ENCODE measurements around the gene RNF224. TPM values are rescaled to one million over a fixed set of nuclear protein-coding genes. Genes with fewer than 3 reads are reported as not detected.

Gene RNF224
- 2.7 TPM for total RNA-seq

DNA sequence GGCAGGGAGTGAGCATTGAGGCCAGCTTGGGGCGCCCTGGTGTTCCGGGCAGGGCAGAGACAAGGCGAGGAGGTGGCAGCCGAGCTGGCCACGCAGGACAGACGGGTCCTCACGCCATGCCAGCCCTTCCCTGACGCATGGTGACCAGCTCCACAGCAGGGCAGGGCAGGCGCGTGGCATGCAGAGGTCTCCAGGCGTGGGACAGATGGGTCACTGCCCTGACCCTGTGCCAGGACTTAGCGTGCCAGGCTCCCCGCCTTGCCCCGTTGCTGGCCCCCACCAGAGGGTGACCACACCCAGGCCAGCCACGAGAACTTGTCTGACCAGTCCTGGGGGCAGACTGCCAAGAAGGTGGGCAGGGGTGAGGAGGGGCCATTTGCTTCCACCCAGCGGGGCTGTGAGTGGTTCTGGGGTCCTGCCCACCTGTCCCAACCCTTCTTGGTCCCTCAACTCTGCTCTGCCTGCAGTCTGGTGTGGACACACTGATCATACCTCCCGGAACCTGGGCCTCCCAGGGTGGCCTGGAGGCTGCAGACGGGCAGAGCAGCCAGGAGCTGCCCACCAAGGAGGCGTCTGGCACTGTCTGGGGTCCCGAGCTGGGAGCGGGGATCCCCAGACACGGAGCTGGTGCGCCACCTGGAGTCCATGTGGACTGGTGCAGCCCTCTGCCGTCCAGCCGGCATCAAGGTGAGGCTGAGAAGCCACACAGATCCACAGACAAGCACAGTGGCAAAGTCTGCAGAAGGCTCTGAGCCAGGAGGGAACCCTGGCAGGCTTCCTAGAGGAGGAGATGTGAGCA lies at the start of gene RNF224:
TSS of gene RNF224 (plus strand) at position 449 of the 799 bp plus-strand sequence. CDS start 834 bp downstream, outside the sequence.
- peak; percentile 37 for ATAC-seq

DNA sequence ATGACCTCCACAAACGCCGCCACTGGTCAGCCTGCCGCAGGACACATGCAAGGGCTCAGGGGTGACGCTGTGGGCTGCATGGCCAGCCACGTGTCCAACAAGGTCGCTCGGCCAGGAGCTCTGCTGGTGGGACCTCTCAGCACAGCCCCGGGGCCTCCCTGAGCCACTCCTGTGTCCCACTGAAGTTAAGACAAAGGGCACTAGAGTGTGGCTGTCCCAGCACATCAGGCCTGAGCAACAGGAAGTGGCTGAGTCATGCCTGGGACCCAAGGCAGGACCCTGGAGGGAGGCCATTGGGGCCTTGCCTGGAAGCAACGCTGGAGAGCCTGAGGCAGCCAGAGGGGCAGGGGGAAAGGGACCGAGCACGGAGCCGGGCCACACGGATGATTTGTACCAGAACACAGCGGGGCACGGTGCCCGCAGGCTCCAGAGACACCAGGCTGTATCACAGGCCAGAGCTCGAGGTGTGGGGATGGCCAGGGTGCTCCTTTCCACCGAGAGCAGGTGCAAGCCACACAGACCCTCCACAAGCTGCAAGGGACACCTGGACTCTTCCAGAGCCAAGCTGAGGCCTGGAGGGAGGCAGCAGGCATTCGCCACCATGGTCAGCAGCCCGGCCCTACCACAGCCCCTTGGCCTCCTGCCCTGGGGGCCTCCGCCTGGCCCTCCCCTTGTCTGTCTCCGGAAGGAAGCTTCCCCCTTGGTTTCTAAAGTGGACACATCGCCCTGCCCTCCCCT lies 48.9 kb upstream of the RNF224 start:
- no peak for ATAC-seq

DNA sequence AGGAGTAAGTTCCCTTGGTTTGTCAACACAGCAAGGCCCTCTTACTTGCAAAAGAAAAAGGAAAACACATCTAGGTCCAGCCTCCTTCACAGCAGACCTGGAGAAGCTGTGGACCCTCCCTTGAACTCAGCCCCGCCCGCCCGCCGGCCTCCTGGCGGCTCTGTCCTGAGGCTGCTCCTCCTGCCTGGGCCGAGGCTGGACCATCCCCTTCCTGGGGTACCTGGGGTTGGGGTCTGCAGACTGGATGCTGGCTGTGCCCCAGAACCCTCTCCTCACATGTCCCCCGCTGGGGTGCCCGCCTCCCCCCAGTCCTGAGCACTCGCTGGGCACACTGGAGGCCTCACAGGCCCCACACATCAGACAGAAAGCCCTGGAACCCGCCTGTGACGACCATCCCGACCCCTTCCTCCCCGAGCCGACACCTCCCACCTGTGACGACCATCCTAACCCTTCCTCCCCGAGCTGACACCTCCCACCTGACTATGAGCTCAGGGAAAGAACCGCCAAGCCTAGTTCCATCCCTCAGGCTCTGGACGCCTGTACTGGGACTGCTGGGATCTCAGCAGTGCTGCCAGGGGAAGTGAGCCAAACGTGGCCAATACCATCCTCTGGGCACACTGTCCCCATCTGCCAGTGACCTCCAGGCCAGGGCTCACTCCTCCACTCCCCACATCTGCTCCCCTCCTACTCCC lies 48.2 kb upstream of the RNF224 start:
- ATAC-seq: no peak

DNA sequence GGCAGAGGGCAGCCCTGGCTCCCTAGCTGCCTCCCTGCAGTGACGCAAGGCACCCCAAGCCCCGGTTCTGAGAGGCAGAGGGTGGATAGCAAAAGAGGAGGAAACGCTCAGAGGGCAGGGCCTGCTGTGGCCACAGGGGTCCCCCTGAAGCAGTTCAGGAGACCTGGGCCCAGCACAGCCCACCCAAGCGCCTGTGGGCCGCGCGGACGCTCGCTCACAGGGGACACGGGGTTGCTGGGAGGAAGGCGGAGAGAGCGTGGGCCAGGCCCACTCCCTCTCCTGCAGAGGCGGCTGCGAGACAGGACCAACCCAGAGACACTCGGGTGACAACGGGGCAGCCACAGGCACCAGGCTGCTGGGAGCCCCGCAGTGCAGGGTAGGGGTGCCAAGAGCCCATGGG lies 47.5 kb upstream of the RNF224 start:
- ATAC-seq: no peak

- no peak for ATAC-seq
Measured at GRCh38 chr9:137180491-137180890, 46.8 kb upstream of the RNF224 start.

- no peak for ATAC-seq
Measured at GRCh38 chr9:137181680-137182079, 45.6 kb upstream of the RNF224 start.

DNA sequence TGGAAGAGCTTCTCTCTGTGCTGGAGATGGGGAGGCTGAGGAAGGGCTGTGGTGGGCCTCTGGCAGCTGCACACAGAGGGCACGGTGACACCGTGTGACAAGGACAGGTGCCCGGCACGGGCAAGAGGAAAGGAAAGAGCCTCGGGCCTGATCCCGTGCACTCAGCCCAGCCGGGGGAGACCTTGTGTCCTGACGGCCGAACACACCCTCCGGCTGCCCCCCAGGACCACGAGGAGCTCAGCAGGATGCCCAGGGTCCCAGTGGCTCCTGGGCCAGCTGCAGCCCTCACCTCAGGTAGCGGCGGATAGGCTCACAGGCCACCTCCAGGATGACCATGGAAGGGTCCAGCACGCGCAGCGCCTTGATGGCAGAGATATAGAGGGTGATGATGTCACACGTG lies 44.5 kb upstream of the RNF224 start:
- ATAC-seq: no peak

DNA sequence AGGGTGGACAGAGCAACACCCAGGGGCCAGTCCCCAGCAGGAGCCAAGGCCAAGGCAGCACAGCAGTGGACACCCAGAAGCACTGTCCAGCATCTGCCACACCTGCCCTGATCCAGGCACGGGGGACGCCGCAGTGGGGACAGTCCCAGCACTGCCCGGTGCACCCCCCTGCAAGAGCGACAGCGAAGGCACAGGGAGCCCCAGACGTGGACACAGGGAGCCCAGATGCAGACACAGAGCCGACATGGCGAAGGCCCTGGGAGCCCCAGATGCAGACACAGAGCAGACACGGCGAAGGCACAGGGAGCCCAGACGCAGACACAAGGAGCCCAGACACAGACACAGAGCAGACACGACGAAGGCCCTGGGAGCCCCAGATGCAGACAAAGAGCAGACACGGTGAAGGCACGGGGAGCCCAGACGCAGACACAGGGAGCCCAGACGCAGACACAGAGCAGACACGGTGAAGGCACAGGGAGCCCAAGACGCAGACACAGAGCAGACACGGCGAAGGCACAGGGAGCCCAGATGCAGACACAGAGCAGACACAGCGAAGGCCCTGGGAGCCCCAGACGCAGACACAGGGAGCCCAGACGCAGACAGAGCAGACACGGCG lies 43.2 kb upstream of the RNF224 start:
- ATAC-seq: no peak

DNA sequence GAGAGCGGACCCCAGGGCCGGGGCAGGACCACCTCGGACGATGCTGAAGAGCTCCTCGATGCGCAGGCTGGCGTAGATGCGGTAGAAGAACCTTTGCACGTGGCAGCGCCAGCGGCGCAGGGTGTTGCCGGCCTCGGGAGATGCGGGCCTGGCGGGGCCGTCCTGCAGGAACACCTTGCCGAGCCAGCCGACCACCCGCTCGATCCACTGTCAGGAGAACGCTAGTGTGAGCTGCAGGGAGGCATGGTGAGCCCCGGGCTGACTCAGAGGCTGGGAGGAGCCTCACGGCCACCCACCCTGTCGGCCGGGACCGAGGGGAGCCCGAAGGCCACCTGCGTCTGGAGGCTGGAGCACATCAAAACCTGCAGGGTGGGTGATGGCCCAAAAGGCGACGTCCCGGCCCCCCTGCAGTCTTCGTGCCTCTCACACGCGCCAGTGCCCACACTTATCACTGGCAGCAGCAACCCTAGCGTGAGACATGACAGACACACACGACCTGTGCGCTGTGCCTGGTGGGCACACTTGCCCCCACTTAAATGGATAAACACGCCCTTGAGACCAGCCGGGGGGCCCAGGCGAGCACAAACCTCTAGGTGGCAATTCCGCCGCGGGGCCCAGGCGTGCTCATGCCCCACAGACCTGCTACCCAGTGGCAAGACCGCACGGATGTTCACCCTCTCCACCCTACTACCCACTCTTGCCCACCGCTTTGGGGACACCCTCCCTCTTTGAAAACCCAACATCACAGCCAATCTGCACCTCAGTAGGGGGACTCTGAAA lies 42.2 kb upstream of the RNF224 start:
- no peak for ATAC-seq

- ATAC-seq: no peak
Measured at GRCh38 chr9:137185921-137186320, 41.4 kb upstream of the RNF224 start.

DNA sequence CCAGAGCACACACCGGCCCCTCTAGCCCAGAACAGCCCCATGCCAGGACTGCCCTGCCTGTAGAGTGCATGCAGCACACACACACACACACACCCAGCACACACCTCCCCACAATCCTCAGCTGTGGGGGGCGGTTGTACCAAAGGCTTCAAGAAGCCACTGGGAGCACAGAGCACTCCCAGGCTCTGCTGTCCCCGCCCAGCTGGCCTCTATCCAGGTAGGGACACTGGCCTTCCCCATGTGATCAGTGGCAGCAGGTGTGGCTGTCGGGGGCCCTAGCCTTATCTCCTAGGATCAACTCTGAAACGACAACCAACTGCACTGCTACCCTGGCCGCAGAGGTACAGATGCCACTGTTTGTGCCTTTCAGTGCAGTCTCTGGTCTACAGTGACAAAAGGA lies 40.9 kb upstream of the RNF224 start:
- no peak for ATAC-seq

DNA sequence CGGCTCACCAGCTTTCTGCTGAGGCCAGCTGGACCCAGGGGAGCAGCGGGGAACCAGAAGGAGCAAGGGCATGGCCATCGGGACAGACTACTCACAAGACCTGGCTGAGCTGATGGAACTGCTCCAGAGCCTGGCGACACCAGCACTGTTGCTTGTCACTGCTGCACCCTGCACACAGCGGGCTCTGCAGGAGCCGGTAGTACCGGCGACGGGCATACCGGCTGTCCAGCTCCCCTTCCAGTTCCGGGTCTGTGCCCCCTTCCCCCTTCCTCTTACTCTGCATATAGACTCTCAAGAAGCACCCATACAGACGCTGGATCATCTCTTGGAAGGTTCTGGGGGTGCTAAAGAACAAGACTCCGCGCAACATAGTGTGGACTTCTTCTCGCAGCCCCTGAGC lies 39.9 kb upstream of the RNF224 start:
- ATAC-seq: no peak

GRCh38 chr9:137188086-137188489 lies 39.2 kb upstream of the RNF224 start:
- no peak for ATAC-seq

GRCh38 chr9:137188490-137189296 lies 38.6 kb upstream of the RNF224 start, which contains the start of the genes ANAPC2 and SSNA1:
TSS of gene ANAPC2 (minus strand) at chr9:137188560. CDS start at chr9:137188532, 28 bp downstream.
TSS of gene SSNA1 (plus strand) at chr9:137188676. CDS start at chr9:137188727, 51 bp downstream.
- ATAC-seq: peak; percentile 84

GRCh38 chr9:137189297-137190295 lies 37.7 kb upstream of the RNF224 start:
- ATAC-seq: no peak

- ATAC-seq: peak; percentile 12
Measured at GRCh38 chr9:137190315-137190856, 36.9 kb upstream of the RNF224 start.

DNA sequence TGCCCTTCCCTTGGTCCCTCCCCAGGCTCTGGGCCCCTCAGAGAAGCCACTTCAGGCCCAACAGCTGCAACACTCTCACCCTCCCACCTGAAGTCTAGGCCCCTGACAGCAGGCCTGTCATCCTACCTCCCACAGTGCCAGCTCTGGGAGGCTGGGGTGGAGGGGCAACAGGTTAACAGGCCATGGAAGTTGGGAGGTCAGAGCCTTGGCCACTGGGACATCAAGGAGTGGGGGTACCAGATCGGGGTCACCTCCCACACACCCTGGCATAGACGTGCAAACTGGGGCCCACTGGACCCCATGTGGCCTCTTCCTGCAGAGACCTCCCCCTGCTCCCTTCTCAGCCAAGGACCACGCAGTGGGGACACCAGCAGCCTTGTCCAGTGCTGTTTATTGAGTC lies 36.1 kb upstream of the RNF224 start:
- ATAC-seq: no peak

GRCh38 chr9:137191691-137192447 lies 35.4 kb upstream of the RNF224 start:
- no peak for ATAC-seq

DNA sequence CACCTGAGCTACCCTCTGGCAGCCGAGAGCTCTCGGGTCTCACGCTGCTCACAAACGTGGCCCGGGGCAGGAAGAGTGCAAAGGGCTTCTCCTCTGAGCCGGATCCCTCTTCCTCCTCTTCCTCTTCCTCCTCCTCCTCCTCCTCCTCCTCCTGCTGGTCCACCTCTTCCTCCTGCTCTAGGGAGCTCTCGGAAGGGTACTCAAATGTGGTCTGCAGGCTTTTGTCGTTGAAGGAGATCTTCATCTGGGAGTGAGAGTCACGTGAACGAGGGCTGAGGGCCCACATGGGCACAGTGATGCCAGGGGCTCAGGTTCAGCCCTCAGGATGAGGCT lies 34.9 kb upstream of the RNF224 start:
- ATAC-seq: no peak

Measured in esophagus mucosa (tissue), 1 donor.